ENCODE data around the gene SF3B4.
A peak's percentile ranks its signal among the peaks of the same experiment; 100 is the strongest.
"Not testable (repeated sequence)": the region's sequence is repeated elsewhere in the genome, so short reads cannot be mapped to it uniquely, and the experiment has no call there.

The SF3B4 gene

DNA sequence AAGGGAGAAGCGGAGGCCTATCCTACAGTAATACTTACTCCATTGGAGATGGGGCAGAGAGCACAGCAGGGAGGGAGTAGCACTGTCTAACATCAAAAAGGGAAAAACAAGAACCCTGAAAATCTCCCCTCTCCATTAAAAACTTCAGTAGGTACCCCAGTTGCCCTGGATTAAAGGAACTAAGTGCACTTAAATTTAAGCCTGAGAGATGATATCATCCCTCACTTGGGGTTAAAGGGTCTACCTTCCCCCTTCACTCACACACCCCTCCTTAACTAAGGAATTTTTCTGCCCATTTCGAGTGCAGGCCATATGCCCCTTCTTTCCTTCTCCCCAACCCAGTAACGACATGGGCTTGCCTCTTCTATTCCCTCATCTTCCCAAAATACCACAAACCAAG, 12.8 kb upstream of the SF3B4 start:
- no peak overlapping the region for H3K4me3 ChIP-seq (ENCODE audit: low read depth in 1 of 2, low read length in 2 of 2)
- H3K27ac ChIP-seq (ENCODE audit: low read length), result no peak overlapping the region
- no peak overlapping the region for H3K9ac ChIP-seq (ENCODE audit: low read depth, low read length)

DNA sequence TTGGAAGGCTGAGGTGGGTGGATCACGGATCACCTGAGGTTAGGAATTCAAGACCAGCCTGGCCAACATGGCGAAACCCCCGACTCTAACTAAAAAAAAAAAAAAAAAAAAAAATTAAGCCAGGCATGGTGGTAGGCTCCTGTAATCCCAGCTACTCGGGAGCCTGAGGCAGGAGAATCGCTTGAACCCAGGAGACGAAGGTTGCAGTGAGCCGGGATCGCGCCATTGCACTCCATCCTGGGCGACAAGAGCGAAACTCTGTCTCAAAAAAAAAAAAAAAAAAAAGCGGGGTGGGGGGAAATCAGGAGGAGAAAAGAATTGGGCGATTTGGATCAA, 11.0 kb upstream of the SF3B4 start:
- not testable (repeated sequence) for H3K9ac ChIP-seq (ENCODE audit: low read depth, low read length); H3K36me3 ChIP-seq (ENCODE audit: insufficient read depth, low read length); H3K9me3 ChIP-seq (ENCODE audit: insufficient read depth, low read length, severe bottlenecking); H3K4me3 ChIP-seq (ENCODE audit: low read depth in 1 of 2, low read length in 2 of 2); H4K20me1 ChIP-seq (ENCODE audit: insufficient read depth, low read length); H3K27ac ChIP-seq (ENCODE audit: low read length); ATAC-seq (ENCODE audit: insufficient read depth, low read depth); H3K27me3 ChIP-seq (ENCODE audit: insufficient read depth, low read length, poor library complexity); H2AFZ ChIP-seq (ENCODE audit: low read depth, low read length); H3K79me2 ChIP-seq (ENCODE audit: insufficient read depth, low read length); DNase-seq; H3K4me2 ChIP-seq (ENCODE audit: insufficient read depth, low read length)
- H3K4me1 ChIP-seq (ENCODE audit: insufficient read depth, low read length), result peaks cover 13% of the 10 kb centered on the region

More for the DNA sequence above, 12.8 kb upstream of the SF3B4 start:
- no peaks in the 10 kb centered on the region for H3K9me3 ChIP-seq (ENCODE audit: insufficient read depth, low read length, severe bottlenecking)
- no peaks in the 10 kb centered on the region for H3K79me2 ChIP-seq (ENCODE audit: insufficient read depth, low read length)
- no peaks in the 10 kb centered on the region for H4K20me1 ChIP-seq (ENCODE audit: insufficient read depth, low read length)
- no peaks in the 10 kb centered on the region for H3K36me3 ChIP-seq (ENCODE audit: insufficient read depth, low read length)
- no peak for ATAC-seq (ENCODE audit: insufficient read depth, low read depth)
- no peak overlapping the region for H3K4me2 ChIP-seq (ENCODE audit: insufficient read depth, low read length)
- no peak overlapping the region for H2AFZ ChIP-seq (ENCODE audit: low read depth, low read length)
- TF ChIP-seq, protein P1, sequence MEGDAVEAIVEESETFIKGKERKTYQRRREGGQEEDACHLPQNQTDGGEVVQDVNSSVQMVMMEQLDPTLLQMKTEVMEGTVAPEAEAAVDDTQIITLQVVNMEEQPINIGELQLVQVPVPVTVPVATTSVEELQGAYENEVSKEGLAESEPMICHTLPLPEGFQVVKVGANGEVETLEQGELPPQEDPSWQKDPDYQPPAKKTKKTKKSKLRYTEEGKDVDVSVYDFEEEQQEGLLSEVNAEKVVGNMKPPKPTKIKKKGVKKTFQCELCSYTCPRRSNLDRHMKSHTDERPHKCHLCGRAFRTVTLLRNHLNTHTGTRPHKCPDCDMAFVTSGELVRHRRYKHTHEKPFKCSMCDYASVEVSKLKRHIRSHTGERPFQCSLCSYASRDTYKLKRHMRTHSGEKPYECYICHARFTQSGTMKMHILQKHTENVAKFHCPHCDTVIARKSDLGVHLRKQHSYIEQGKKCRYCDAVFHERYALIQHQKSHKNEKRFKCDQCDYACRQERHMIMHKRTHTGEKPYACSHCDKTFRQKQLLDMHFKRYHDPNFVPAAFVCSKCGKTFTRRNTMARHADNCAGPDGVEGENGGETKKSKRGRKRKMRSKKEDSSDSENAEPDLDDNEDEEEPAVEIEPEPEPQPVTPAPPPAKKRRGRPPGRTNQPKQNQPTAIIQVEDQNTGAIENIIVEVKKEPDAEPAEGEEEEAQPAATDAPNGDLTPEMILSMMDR (IDR thresholded peaks at IDR 0.05; ENCODE audit: borderline replicate concordance, extremely low read depth, low read length, poor library complexity, severe bottlenecking), result no peak
- TF ChIP-seq EZH2 (IDR thresholded peaks at IDR 0.05; ENCODE audit: borderline replicate concordance, low read depth, low read length, severe bottlenecking), result no peak
- H3K4me1 ChIP-seq (ENCODE audit: insufficient read depth, low read length), result peaks cover 13% of the 10 kb centered on the region
- DNase-seq, result no peak
- no peaks in the 10 kb centered on the region for H3K27me3 ChIP-seq (ENCODE audit: insufficient read depth, low read length, poor library complexity)

DNA sequence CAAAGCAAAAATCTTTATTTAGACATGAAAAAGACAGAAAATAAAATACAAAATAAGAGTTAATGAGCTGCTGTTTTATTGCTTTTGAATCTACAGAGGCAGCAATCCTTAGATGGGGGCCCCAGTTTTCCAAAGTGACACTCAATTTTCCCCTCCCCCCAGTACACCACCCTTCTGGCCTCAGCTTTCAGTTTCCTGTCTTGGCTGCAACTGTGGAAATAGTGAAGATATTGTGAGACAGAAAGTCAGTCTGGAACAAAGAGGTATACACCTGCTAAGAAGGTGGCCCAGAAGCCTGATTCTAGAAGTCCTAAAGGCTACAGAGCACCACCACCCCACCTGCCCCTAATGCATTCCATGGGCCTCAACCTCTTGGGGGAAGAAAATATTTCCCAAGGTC, 10.2 kb upstream of the SF3B4 start:
- Histone ChIP-seq H2AFZ (ENCODE audit: low read depth, low read length) (no peak overlapping the region), H3K79me2 (ENCODE audit: insufficient read depth, low read length) (no peaks in the 10 kb centered on the region)

DNA sequence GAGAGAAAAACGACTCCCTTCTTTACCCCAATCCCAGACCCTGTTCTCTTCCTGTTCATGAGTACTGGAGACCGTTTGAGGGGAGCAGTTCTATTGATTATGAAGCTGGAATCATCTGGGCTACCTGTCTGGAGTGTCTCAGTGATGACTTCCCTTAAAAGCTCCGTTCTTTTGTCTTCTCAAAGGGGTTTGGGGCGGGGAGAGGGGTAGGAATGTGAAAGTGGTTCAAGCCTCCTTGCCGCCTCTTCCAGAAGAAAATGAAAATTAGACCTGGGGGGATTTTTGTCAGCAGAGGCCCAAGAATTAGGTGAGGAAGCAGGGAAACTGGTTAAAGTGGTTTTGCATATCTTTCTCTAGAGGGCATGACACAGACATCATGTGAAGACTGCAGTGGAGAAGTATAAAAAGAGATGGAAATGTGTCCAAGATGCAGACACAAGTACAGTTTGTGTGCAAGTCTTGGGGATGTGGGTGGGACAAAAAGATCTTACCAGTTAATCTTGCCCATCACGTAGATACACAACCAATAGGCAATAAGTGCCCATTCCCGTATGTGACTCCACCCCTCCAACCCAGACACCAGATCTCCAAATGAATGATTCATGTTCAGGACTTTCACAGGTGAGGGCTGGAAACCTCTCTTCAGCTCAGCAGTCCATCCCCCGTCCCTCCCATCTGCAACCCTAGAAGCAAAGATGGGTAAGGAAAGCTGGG, 9.5 kb upstream of the SF3B4 start:
- no peak overlapping the region for H3K27ac ChIP-seq (ENCODE audit: low read length)
- H3K79me2 ChIP-seq (ENCODE audit: insufficient read depth, low read length), result no peaks in the 10 kb centered on the region
- TF ChIP-seq, protein P1 (IDR thresholded peaks at IDR 0.05; ENCODE audit: borderline replicate concordance, extremely low read depth, low read length, poor library complexity, severe bottlenecking), result no peak
- TF ChIP-seq EZH2 (IDR thresholded peaks at IDR 0.05; ENCODE audit: borderline replicate concordance, low read depth, low read length, severe bottlenecking), result no peak
- no peak overlapping the region for H2AFZ ChIP-seq (ENCODE audit: low read depth, low read length)
- ATAC-seq (ENCODE audit: insufficient read depth, low read depth) (no peak), DNase-seq (no peak)
- H3K9ac ChIP-seq (ENCODE audit: low read depth, low read length), result no peak overlapping the region
- H4K20me1 ChIP-seq (ENCODE audit: insufficient read depth, low read length), result no peaks in the 10 kb centered on the region
- H3K9me3 ChIP-seq (ENCODE audit: insufficient read depth, low read length, severe bottlenecking), result no peaks in the 10 kb centered on the region
- no peaks in the 10 kb centered on the region for H3K36me3 ChIP-seq (ENCODE audit: insufficient read depth, low read length)
- H3K4me2 ChIP-seq (ENCODE audit: insufficient read depth, low read length), result no peak overlapping the region
- H3K27me3 ChIP-seq (ENCODE audit: insufficient read depth, low read length, poor library complexity), result no peaks in the 10 kb centered on the region
- H3K4me1 ChIP-seq (ENCODE audit: insufficient read depth, low read length), result peaks cover 13% of the 10 kb centered on the region
- no peak overlapping the region for H3K4me3 ChIP-seq (ENCODE audit: low read depth in 1 of 2, low read length in 2 of 2)

More for the DNA sequence above, 10.2 kb upstream of the SF3B4 start:
- Histone ChIP-seq H3K9me3 (ENCODE audit: insufficient read depth, low read length, severe bottlenecking) (no peaks in the 10 kb centered on the region), H3K27ac (ENCODE audit: low read length) (no peak overlapping the region), H3K4me3 (ENCODE audit: low read depth in 1 of 2, low read length in 2 of 2) (no peak overlapping the region), H3K4me2 (ENCODE audit: insufficient read depth, low read length) (no peak overlapping the region), H3K4me1 (ENCODE audit: insufficient read depth, low read length) (peaks cover 13% of the 10 kb centered on the region), H3K27me3 (ENCODE audit: insufficient read depth, low read length, poor library complexity) (no peaks in the 10 kb centered on the region), H3K36me3 (ENCODE audit: insufficient read depth, low read length) (no peaks in the 10 kb centered on the region), H3K9ac (ENCODE audit: low read depth, low read length) (no peak overlapping the region), H4K20me1 (ENCODE audit: insufficient read depth, low read length) (no peaks in the 10 kb centered on the region)
- DNase-seq (no peak), ATAC-seq (ENCODE audit: insufficient read depth, low read depth) (peak; percentile 53; the same call in 2 of the 3 replicates)
- TF ChIP-seq, protein P1 (IDR thresholded peaks at IDR 0.05; ENCODE audit: borderline replicate concordance, extremely low read depth, low read length, poor library complexity, severe bottlenecking), result no peak
- no peak for TF ChIP-seq EZH2 (IDR thresholded peaks at IDR 0.05; ENCODE audit: borderline replicate concordance, low read depth, low read length, severe bottlenecking)

Measured in DND-41 (cell line).